WTC11 (cell line): ENCODE measurements around the gene OCRL. TPM values are rescaled to one million over a fixed set of nuclear protein-coding genes. Genes with fewer than 3 reads are reported as not detected.

ENCODE experiments used
- ATAC-seq: fragments of 200-7000 bp; cut with Tn5 transposase; 2 replicates; pipeline ENCODE4 v1.10.0; 2021; ENCODE audit warnings: mild to moderate bottlenecking, moderate library complexity
- CTCF ChIA-PET: fragments of 300-600 bp; sonication (Branson Sonifier 250); formaldehyde crosslinking; loops from one replicate; lab custom pipeline; 2021; ENCODE audit warnings: antibody characterized with exemption; lab: Charles Lee
- POLR2A ChIA-PET: fragments of 350-600 bp; sonication (Branson Sonifier 250); formaldehyde crosslinking; loops from one replicate; lab custom pipeline; 2021; ENCODE audit warnings: antibody characterized with exemption; lab: Charles Lee
- DNase-seq: peaks from one replicate; pipeline ENCODE4 v3.0.0; 2021; ENCODE audit warnings: low spot score
- H3K27ac Mint-ChIP-seq: 2 replicates; pipeline ENCODE4 v1.8.0; 2021; ENCODE audit warnings: mixed read lengths
- H3K27me3 Mint-ChIP-seq: 2 replicates; pipeline ENCODE4 v1.8.0; 2021; ENCODE audit warnings: low read depth, mild to moderate bottlenecking, moderate library complexity, mixed read lengths
- H3K36me3 Mint-ChIP-seq: 2 replicates; pipeline ENCODE4 v1.8.0; 2021; ENCODE audit warnings: mixed read lengths
- H3K4me1 Mint-ChIP-seq: 2 replicates; pipeline ENCODE4 v1.8.0; 2022; ENCODE audit warnings: mixed read lengths
- H3K4me3 Mint-ChIP-seq: 2 replicates; pipeline ENCODE4 v1.8.0; 2021; ENCODE audit warnings: mild to moderate bottlenecking, moderate library complexity, mixed read lengths
- H3K9me3 Mint-ChIP-seq: 2 replicates; pipeline ENCODE4 v1.8.0; 2021; ENCODE audit warnings: mixed read lengths
- CTCF ChIP-seq: fragments of 200-600 bp; IDR thresholded peaks from 2 replicates; pipeline ENCODE4 v1.8.0; 2022; ENCODE audit warnings: antibody characterized with exemption
- E2F5 ChIP-seq: sonication (generic); formaldehyde crosslinking; IDR thresholded peaks from 2 replicates; pipeline ENCODE4 v1.8.1; 2022; ENCODE audit warnings: mild to moderate bottlenecking, moderate library complexity, missing genetic modification reagents
- FOXJ3 ChIP-seq: sonication (generic); formaldehyde crosslinking; IDR thresholded peaks from 2 replicates; pipeline ENCODE4 v1.9.0; 2021; ENCODE audit warnings: missing genetic modification reagents, mild to moderate bottlenecking, borderline replicate concordance
- GTF2I ChIP-seq: fragments of 250-450 bp; sonication (Bioruptor Pico); conservative IDR thresholded peaks from 2 replicates; pipeline ENCODE4 v1.4.0; 2021; ENCODE audit warnings: mild to moderate bottlenecking
- IRF2 ChIP-seq: sonication (generic); formaldehyde crosslinking; IDR thresholded peaks from 2 replicates; pipeline ENCODE4 v1.8.0; 2022; ENCODE audit warnings: low read depth, missing genetic modification reagents, borderline replicate concordance
- MLX ChIP-seq: sonication (generic); formaldehyde crosslinking; IDR thresholded peaks from 2 replicates; pipeline ENCODE4 v1.8.1; 2023; ENCODE audit warnings: mild to moderate bottlenecking, missing genetic modification reagents, moderate library complexity
- MXD4 ChIP-seq: fragments of 250-450 bp; sonication (Bioruptor Pico); IDR thresholded peaks from 2 replicates; pipeline ENCODE4 v1.8.0; 2021; ENCODE audit warnings: mild to moderate bottlenecking, moderate library complexity, borderline replicate concordance
- OVOL2 ChIP-seq: fragments of 250-450 bp; sonication (Bioruptor Pico); IDR thresholded peaks from 2 replicates; pipeline ENCODE4 v1.9.0; 2021; ENCODE audit warnings: mild to moderate bottlenecking, borderline replicate concordance
- PRDM15 ChIP-seq: sonication (generic); formaldehyde crosslinking; IDR thresholded peaks from 2 replicates; pipeline ENCODE4 v1.8.0; 2022; ENCODE audit warnings: missing genetic modification reagents
- RORB ChIP-seq: fragments of 250-450 bp; sonication (Bioruptor Pico); IDR thresholded peaks from 2 replicates; pipeline ENCODE4 v1.9.0; 2021; ENCODE audit warnings: mild to moderate bottlenecking
- SMAD3 ChIP-seq: sonication (generic); formaldehyde crosslinking; IDR thresholded peaks from 2 replicates; pipeline ENCODE4 v1.8.0; 2022; ENCODE audit warnings: missing genetic modification reagents, mild to moderate bottlenecking, borderline replicate concordance
- SMAD4 ChIP-seq: sonication (generic); formaldehyde crosslinking; IDR thresholded peaks from 2 replicates; pipeline ENCODE4 v1.8.0; 2022; ENCODE audit warnings: mild to moderate bottlenecking, missing genetic modification reagents
- ZBTB21 ChIP-seq: sonication (generic); formaldehyde crosslinking; IDR thresholded peaks from 2 replicates; pipeline ENCODE4 v1.8.1; 2023; ENCODE audit warnings: mild to moderate bottlenecking, missing genetic modification reagents, borderline replicate concordance
- ZBTB43 ChIP-seq: sonication (generic); formaldehyde crosslinking; IDR thresholded peaks from 2 replicates; pipeline ENCODE4 v1.8.1; 2023; ENCODE audit warnings: mild to moderate bottlenecking, missing genetic modification reagents
- ZNF317 ChIP-seq: sonication (generic); formaldehyde crosslinking; IDR thresholded peaks from 2 replicates; pipeline ENCODE4 v1.8.1; 2023; ENCODE audit warnings: low read depth, mild to moderate bottlenecking, moderate library complexity, missing genetic modification reagents, borderline replicate concordance
- ZNF512 ChIP-seq: sonication (generic); formaldehyde crosslinking; IDR thresholded peaks from 2 replicates; pipeline ENCODE4 v1.8.1; 2022; ENCODE audit warnings: missing genetic modification reagents, borderline replicate concordance
- total RNA-seq: library from RNA; stranded (reverse); gene quantifications from 3 replicates; pipeline ENCODE4 v1.2.3, GENCODE V29; 2021

OCRL gene
- total RNA-seq, 1 experiment from 2014 or later: 17.4 TPM

GRCh38 chrX:129599996-129600395, 59.9 kb downstream of the OCRL start:
- no peak for TF ChIP-seq ZBTB21 (CRISPR knock-in tag)
- TF ChIP-seq SMAD3 (CRISPR knock-in tag): no peak
- TF ChIP-seq IRF2 (CRISPR knock-in tag): no peak
- no peak overlapping the region for H3K4me3 Mint-ChIP-seq
- no peaks in the 10 kb centered on the region for H3K36me3 Mint-ChIP-seq
- ChIA-PET CTCF (interaction anchor here (1.7 kb wide), 1 partner anchor 306 kb away, joined by 3 read pairs; the partner anchor contains the start of gene UTP14A), POLR2A (no interaction called here)
- DNase-seq (no peak), ATAC-seq (no peak)
- H3K4me1 Mint-ChIP-seq: peaks cover 16% of the 10 kb centered on the region
- no peak overlapping the region for H3K27ac Mint-ChIP-seq
- no peaks in the 10 kb centered on the region for H3K27me3 Mint-ChIP-seq
- H3K9me3 Mint-ChIP-seq: no peaks in the 10 kb centered on the region

- TF ChIP-seq SMAD3 (CRISPR knock-in tag) (no peak), OVOL2 (CRISPR knock-in tag) (no peak), E2F5 (CRISPR knock-in tag) (no peak)
- POLR2A ChIA-PET: no interaction called here
- CTCF ChIA-PET: interaction anchor here (0.7 to 1.7 kb wide), 11 partner anchors 9 to 479 kb away, joined by 3 to 9 read pairs (median 4); partner anchors contain the start of gene UTP14A
- H3K9me3 Mint-ChIP-seq: no peaks in the 10 kb centered on the region
- no peak overlapping the region for H3K4me3 Mint-ChIP-seq
- ATAC-seq: peak; percentile 20; the same call in 1 of the 2 replicates
- H3K36me3 Mint-ChIP-seq: no peaks in the 10 kb centered on the region
- H3K4me1 Mint-ChIP-seq: peaks cover 19% of the 10 kb centered on the region
- DNase-seq: no peak
- H3K27me3 Mint-ChIP-seq: no peaks in the 10 kb centered on the region
- no peak overlapping the region for H3K27ac Mint-ChIP-seq
Observed at GRCh38 chrX:129600981-129601424, 60.9 kb downstream of the OCRL start.

GRCh38 chrX:129606918-129607317, 66.9 kb downstream of the OCRL start:
- H3K36me3 Mint-ChIP-seq: no peaks in the 10 kb centered on the region
- H3K4me1 Mint-ChIP-seq: peaks cover 15% of the 10 kb centered on the region; the same call in 1 of the 2 replicates
- DNase-seq (peak; percentile 49), ATAC-seq (no peak)
- no peak overlapping the region for H3K4me3 Mint-ChIP-seq
- TF ChIP-seq GTF2I (CRISPR knock-in tag) (no peak), RORB (no peak), MXD4 (CRISPR knock-in tag) (no peak), SMAD4 (CRISPR knock-in tag) (no peak), CTCF (peak; percentile 47), ZNF512 (CRISPR knock-in tag) (no peak), ZNF317 (no peak)
- CTCF ChIA-PET: interaction anchor here (0.6 kb wide), 1 partner anchor 119 kb away, joined by 5 read pairs; no protein-coding TSS in a partner anchor
- POLR2A ChIA-PET: no interaction called here
- no peaks in the 10 kb centered on the region for H3K9me3 Mint-ChIP-seq
- 0 out of 2 replicates have a peak, but pooled peaks cover 5% of the 10 kb centered on the region for H3K27me3 Mint-ChIP-seq
- no peak overlapping the region for H3K27ac Mint-ChIP-seq

- no peak overlapping the region for H3K27ac Mint-ChIP-seq
- H3K36me3 Mint-ChIP-seq: no peaks in the 10 kb centered on the region
- DNase-seq (no peak), ATAC-seq (no peak)
- H3K4me1 Mint-ChIP-seq: peaks cover 15% of the 10 kb centered on the region; the same call in 1 of the 2 replicates
- H3K9me3 Mint-ChIP-seq: no peaks in the 10 kb centered on the region
- ChIA-PET POLR2A (no interaction called here), CTCF (interaction anchor here (0.5 to 3.5 kb wide), 4 partner anchors 28 to 462 kb away, joined by 3 to 33 read pairs (median 13); no protein-coding TSS in a partner anchor)
- no peak overlapping the region for H3K4me3 Mint-ChIP-seq
- 0 out of 2 replicates have a peak, but pooled peaks cover 5% of the 10 kb centered on the region for H3K27me3 Mint-ChIP-seq
- TF ChIP-seq MLX: no peak
- TF ChIP-seq FOXJ3 (CRISPR knock-in tag): no peak
- TF ChIP-seq ZBTB43: no peak
- TF ChIP-seq PRDM15 (CRISPR knock-in tag): no peak
- no peak for TF ChIP-seq RORB
Observed at GRCh38 chrX:129608496-129608895, 68.4 kb downstream of the OCRL start.
